Heart right ventricle (tissue), 16 donors: Measurements from ENCODE around the gene GALNTL6. TPM values are rescaled to one million over a fixed set of nuclear protein-coding genes. Genes with fewer than 3 reads are reported as not detected.

Experiments
- ATAC-seq, 8 donors: fragments of 200-7000 bp; cut with Tn5 transposase; one replicate each; pipeline ENCODE4 v1.9.1; 2020; ENCODE audit warnings: mild to moderate bottlenecking in 8 of 8, moderate library complexity in 8 of 8, moderate number of reproducible peaks in 1 of 8
- DNase-seq, 2 donors: peaks; one replicate each; pipeline ENCODE4 v3.0.0-alpha.2; 2020
- H3K27ac ChIP-seq, 10 donors: fragments of 200-600 bp; sonication (generic) in 2 of 10; one replicate each; pipeline versions ENCODE4 v1.5.0 to v1.8.0; 2020 to 2022; ENCODE audit warnings: mild to moderate bottlenecking in 3 of 10
- H3K27me3 ChIP-seq, 7 donors: fragments of 200-600 bp; one replicate each; pipeline ENCODE4 v1.8.0; 2021 to 2022; ENCODE audit warnings: mild to moderate bottlenecking in 2 of 7
- H3K36me3 ChIP-seq, 9 donors: fragments of 200-600 bp; sonication (generic) in 1 of 9; one replicate each; pipeline versions ENCODE4 v1.5.0 to v1.8.0; 2020 to 2022; ENCODE audit warnings: mild to moderate bottlenecking in 2 of 9
- H3K4me1 ChIP-seq, 9 donors: fragments of 200-600 bp; sonication (generic) in 1 of 9; one replicate each; pipeline versions ENCODE4 v1.5.0 to v1.8.0; 2020 to 2022; ENCODE audit warnings: mild to moderate bottlenecking in 4 of 9
- H3K4me3 ChIP-seq, 10 donors: fragments of 200-600 bp; sonication (generic) in 2 of 10; one replicate each; pipeline versions ENCODE4 v1.5.0 to v1.8.0; 2020 to 2022; ENCODE audit warnings: mild to moderate bottlenecking in 7 of 10, moderate library complexity in 2 of 10
- H3K9me3 ChIP-seq, 11 donors: fragments of 200-600 bp in 10 of 11; sonication (generic) in 2 of 11; one replicate each; pipeline versions ENCODE4 v1.5.0 to v1.8.0; 2013 to 2022; ENCODE audit warnings: mild to moderate bottlenecking in 2 of 11, control low read depth in 1 of 11, moderate library complexity in 1 of 11
- CTCF ChIP-seq, 9 donors: fragments of 200-600 bp; sonication (generic) in 2 of 9; IDR thresholded peaks; one replicate each; pipeline versions ENCODE4 v1.5.0 to v1.8.0; 2021 to 2022; ENCODE audit warnings: antibody characterized with exemption in 9 of 9, mild to moderate bottlenecking in 5 of 9, moderate library complexity in 1 of 9
- WGBS, 2 donors: extraction: QIAGEN DNeasy Blood & Tissue Kit; methylation state at CpG; one replicate each; pipeline ENCODE4 v1.1.7; 2013; ENCODE audit warnings: inconsistent platforms in 1 of 2; 5-methylcytosine and 5-hydroxymethylcytosine counted together
- intact Hi-C, 10 donors: fragments of 100-400 bp; cut with DNase I; formaldehyde crosslinking; loops; one replicate each; pipeline versions ENCODE4 v1.11.1 to v1.14.2; 2022
- polyA plus RNA-seq, 2 donors: library from polyadenylated mRNA; stranded (reverse); fragments of 200-250 nt; gene quantifications; one replicate each; pipeline ENCODE4 v1.2.3, GENCODE V29; 2013
- total RNA-seq, 10 donors: library from RNA; stranded (reverse); fragmentation: NEBNext Ultra II Directional in 3 of 10; extraction: Animal tissue kit (Norgen Biotek cat#: 25700) in 3 of 10; gene quantifications; one replicate each; pipeline versions ENCODE4 v1.2.1 to v1.2.4, GENCODE V29; 2021 to 2023
- donor health status: Arrhythmogenic right ventricular cardiomyopathy.
- donor health status: ischemic (EF 13 %, LVEDD 7.1; RV severe dilation, severe dysfunction).
- donor health status: healthy with polysubstance abuse.
- donor health status: DM: no; HTN: yes; CAD: no.
- donor health status: DM: no; HTN: no; CAD: no.
- donor health status: ischemic (EF 25% LVEDD 6.9; RV normal size, moderate dysfunction).
- donor health status: ischemic (EF 25% LVEDD 5.7; RV mildly dilated, moderate dysfunction).
- donor health status: healthy.
- donor health status: DM: yes; HTN: yes; CAD: no.
- donor health status: Ischemic cardiomyopathy.
- donor health status: ischemic (EF 35%, LVEDD 5.7; RV mildly dilated, moderate dysfunction).
- donor health status: nonischemic (EF 11% LVEDD 7.7; RV severe dilation, severe dysfunction).
- donor health status: DM: yes; HTN: yes; CAD: no.
- donor health status: PGD.
- donor health status: ischemic (EF 29% LVEDD 5.4; RV normal size, mild dysfunction).
- donor health status: nonischemic (EF 23%, LVEDD 6.1; RV moderate dilation, normal function).

The GALNTL6 gene
- total and polyA plus RNA-seq, 12 donors: 0.14 to 2.6 (median 0.49) TPM; not detected in 6

- DNase-seq (no peak), ATAC-seq (no peak)
- intact Hi-C loops: no loop called here
- no peak for TF ChIP-seq CTCF (IDR thresholded peaks at IDR 0.05)
- peaks cover 0 to 11% (median 0%) of the 10 kb centered on the region in 11 donors for H3K9me3 ChIP-seq
- H3K27ac ChIP-seq: no peak overlapping the region
- H3K27me3 ChIP-seq: no peaks in the 10 kb centered on the region
- 92 to 96% methylated on average over 5 of the region's 5 CpGs for WGBS, 2 donors
- no peak overlapping the region for H3K4me3 ChIP-seq
- H3K4me1 ChIP-seq: no peaks in the 10 kb centered on the region
- H3K36me3 ChIP-seq: no peaks in the 10 kb centered on the region
Measured at GRCh38 chr4:172919269-172919668, 1106.1 kb downstream of the GALNTL6 start.

- ATAC-seq: no peak
Measured at GRCh38 chr4:172927096-172927814, 1114.1 kb downstream of the GALNTL6 start.

GRCh38 chr4:172928347-172928746 is 1115.1 kb downstream of the GALNTL6 start:
- Histone ChIP-seq H3K4me3 (no peak overlapping the region), H3K4me1 (no peaks in the 10 kb centered on the region), H3K36me3 (no peaks in the 10 kb centered on the region), H3K9me3 (no peaks in the 10 kb centered on the region), H3K27ac (no peak overlapping the region), H3K27me3 (no peaks in the 10 kb centered on the region)
- intact Hi-C loops: no loop called here
- no peak for ATAC-seq
- TF ChIP-seq CTCF (IDR thresholded peaks at IDR 0.05): no peak
- no peak for DNase-seq

More at GRCh38 chr4:172927096-172927814, 1114.1 kb downstream of the GALNTL6 start:
- intact Hi-C loops: no loop called here
- no peaks in the 10 kb centered on the region for H3K9me3 ChIP-seq
- 72 to 78% methylated on average over 5 of the region's 5 CpGs for WGBS, 2 donors
- no peak overlapping the region for H3K4me3 ChIP-seq
- H3K27me3 ChIP-seq: no peaks in the 10 kb centered on the region
- H3K4me1 ChIP-seq: no peaks in the 10 kb centered on the region
- no peak for TF ChIP-seq CTCF (IDR thresholded peaks at IDR 0.05)
- H3K36me3 ChIP-seq: no peaks in the 10 kb centered on the region
- no peak for DNase-seq
- no peak overlapping the region for H3K27ac ChIP-seq

- no peaks in the 10 kb centered on the region for H3K4me1 ChIP-seq
- H3K27me3 ChIP-seq: no peaks in the 10 kb centered on the region
- ATAC-seq (no peak), DNase-seq (no peak)
- no peak for TF ChIP-seq CTCF (IDR thresholded peaks at IDR 0.05)
- H3K27ac ChIP-seq: no peak overlapping the region
- H3K9me3 ChIP-seq: no peaks in the 10 kb centered on the region
- WGBS, 2 donors: 68 to 74% methylated on average over 6 of the region's 6 CpGs
- no peak overlapping the region for H3K4me3 ChIP-seq
- no peaks in the 10 kb centered on the region for H3K36me3 ChIP-seq
- intact Hi-C loops: no loop called here
Measured at GRCh38 chr4:172938072-172938829, 1125.0 kb downstream of the GALNTL6 start.
